Retinal pigment epithelial cell (primary cell): ENCODE measurements around the gene ERGIC1.

Source experiments
- DNase-seq: peaks from one replicate; pipeline ENCODE4 v3.0.0-alpha.2; 2010; ENCODE audit warnings: low read depth
- H3K4me3 ChIP-seq: 2 replicates; pipeline ENCODE4 v1.5.1; 2011; ENCODE audit warnings: mild to moderate bottlenecking, low read length, control low read depth, moderate library complexity
- CTCF ChIP-seq: conservative IDR thresholded peaks from 2 replicates; pipeline ENCODE4 v1.5.1; 2011; ENCODE audit warnings: low read depth, low read length, control low read depth, inconsistent platforms

ERGIC1 gene

GRCh38 chr5:172973931-172974330, 139.9 kb downstream of the ERGIC1 start:
- no peak overlapping the region for H3K4me3 ChIP-seq

GRCh38 chr5:172975289-172975688, 141.2 kb downstream of the ERGIC1 start:
- no peak for DNase-seq
- H3K4me3 ChIP-seq: no peak overlapping the region
- TF ChIP-seq CTCF: no peak

More at GRCh38 chr5:172973931-172974330, 139.9 kb downstream of the ERGIC1 start:
- TF ChIP-seq CTCF: no peak
- no peak for DNase-seq

- DNase-seq: no peak
- H3K4me3 ChIP-seq: no peak overlapping the region
- TF ChIP-seq CTCF: no peak
Measured at GRCh38 chr5:172979778-172980177, 145.7 kb downstream of the ERGIC1 start.

GRCh38 chr5:172981931-172982330, 147.9 kb downstream of the ERGIC1 start:
- no peak for DNase-seq
- H3K4me3 ChIP-seq: no peak overlapping the region
- TF ChIP-seq CTCF: no peak

GRCh38 chr5:172983542-172984243, 149.6 kb downstream of the ERGIC1 start, which contains the start of gene ATP6V0E1:
TSS of gene ATP6V0E1 (plus strand) at chr5:172983771. CDS start at chr5:172983861, 90 bp downstream.
- peak within 1 kb of the TSS; percentile 88 for H3K4me3 ChIP-seq
- no peak for TF ChIP-seq CTCF
- peak; percentile 78 for DNase-seq

- DNase-seq: peak; percentile 86
- peak; percentile 77 for TF ChIP-seq CTCF
- peak overlapping the region; percentile 88 for H3K4me3 ChIP-seq
Measured at GRCh38 chr5:172984244-172984953, 150.3 kb downstream of the ERGIC1 start.
